HG03432 (cell line): ENCODE data around the gene ZNF513.

Source experiments
- ATAC-seq: cut with Tn5 transposase; IDR thresholded peaks from one replicate; pipeline ENCODE4 v1.9.1; 2021; ENCODE audit warnings: mild to moderate bottlenecking, moderate library complexity; ENCODE audit not compliant: unreplicated experiment

The ZNF513 gene

GRCh38 chr2:27390822-27391679, 10.5 kb upstream of the ZNF513 start:
- ATAC-seq = no peak

GRCh38 chr2:27381577-27382181, 1.1 kb upstream of the ZNF513 start:
- ATAC-seq = no peak

- no peak for ATAC-seq
Observed at GRCh38 chr2:27379836-27380625, 503 bp downstream of the ZNF513 start.

GRCh38 chr2:27379383-27379835, 1.1 kb downstream of the ZNF513 start:
- no peak for ATAC-seq

- no peak for ATAC-seq
Observed at GRCh38 chr2:27378809-27379290, 1.7 kb downstream of the ZNF513 start.

- no peak for ATAC-seq
Observed at GRCh38 chr2:27378096-27378808, 2.3 kb downstream of the ZNF513 start.

- no peak for ATAC-seq
Observed at GRCh38 chr2:27377618-27378095, 2.9 kb downstream of the ZNF513 start.

GRCh38 chr2:27376866-27377617, 3.5 kb downstream of the ZNF513 start:
- ATAC-seq = no peak

GRCh38 chr2:27376151-27376865, 4.2 kb downstream of the ZNF513 start:
- no peak for ATAC-seq

- no peak for ATAC-seq
Observed at GRCh38 chr2:27375513-27376099, 4.9 kb downstream of the ZNF513 start.

- no peak for ATAC-seq
Observed at GRCh38 chr2:27373567-27373966, 7.0 kb downstream of the ZNF513 start.

GRCh38 chr2:27372937-27373336, 7.6 kb downstream of the ZNF513 start:
- no peak for ATAC-seq

- ATAC-seq = peak; percentile 30
Observed at GRCh38 chr2:27370816-27371620, 9.5 kb downstream of the ZNF513 start.

GRCh38 chr2:27370026-27370815, 10.3 kb downstream of the ZNF513 start, which contains the start of the genes EIF2B4 and SNX17:
TSS of gene EIF2B4 (minus strand) at chr2:27370338. CDS start at chr2:27370314, 24 bp downstream.
TSS of gene SNX17 (plus strand) at chr2:27370616. CDS start at chr2:27370744, 128 bp downstream.
- ATAC-seq = peak; percentile 90

- ATAC-seq = no peak
Observed at GRCh38 chr2:27369471-27370025, 11.0 kb downstream of the ZNF513 start.

- ATAC-seq = no peak
Observed at GRCh38 chr2:27363933-27364332, 16.6 kb downstream of the ZNF513 start.
